Liver (tissue), 9 donors: Measurements from ENCODE around the gene DPYSL4. TPM values are rescaled to one million over a fixed set of nuclear protein-coding genes. Genes with fewer than 3 reads are reported as not detected.

ENCODE experiments used
- DNase-seq: peaks from one replicate; pipeline ENCODE4 v3.0.0-alpha.2; 2017; ENCODE audit warnings: low spot score
- H3K27ac ChIP-seq, 2 donors: one replicate each; pipeline ENCODE4 v1.7.0; 2013; ENCODE audit warnings: inconsistent platforms in 2 of 2, low read length in 2 of 2, control low read depth in 1 of 2, low read depth in 1 of 2, mild to moderate bottlenecking in 1 of 2
- H3K27me3 ChIP-seq, 4 donors: one replicate each; pipeline versions ENCODE4 v1.6.1 to v1.7.0; 2013; ENCODE audit warnings: low read length in 3 of 4, inconsistent platforms in 1 of 4, mild to moderate bottlenecking in 1 of 4, moderate library complexity in 1 of 4; ENCODE audit not compliant: control insufficient read depth in 4 of 4, insufficient read depth in 4 of 4
- H3K36me3 ChIP-seq, 4 donors: one replicate each; pipeline versions ENCODE4 v1.6.1 to v1.7.0; 2013; ENCODE audit warnings: low read length in 3 of 4, mild to moderate bottlenecking in 3 of 4, low read depth in 1 of 4, moderate library complexity in 1 of 4; ENCODE audit not compliant: control insufficient read depth in 4 of 4, insufficient read depth in 3 of 4
- H3K4me1 ChIP-seq, 4 donors: one replicate each; pipeline versions ENCODE4 v1.6.1 to v1.7.0; 2013; ENCODE audit warnings: low read length in 3 of 4, mild to moderate bottlenecking in 3 of 4, moderate library complexity in 1 of 4; ENCODE audit not compliant: control insufficient read depth in 4 of 4, insufficient read depth in 4 of 4
- H3K4me3 ChIP-seq, 3 donors: one replicate each; pipeline versions ENCODE4 v1.6.1 to v1.7.0; 2013; ENCODE audit warnings: low read length in 3 of 3, control low read depth in 1 of 3, low read depth in 1 of 3, mild to moderate bottlenecking in 1 of 3
- H3K9ac ChIP-seq, 2 donors: one replicate each; pipeline ENCODE4 v1.7.0; 2013; ENCODE audit warnings: low read length in 2 of 2, mild to moderate bottlenecking in 2 of 2, moderate library complexity in 2 of 2, control low read depth in 1 of 2, low read depth in 1 of 2
- H3K9me3 ChIP-seq, 4 donors: one replicate each; pipeline versions ENCODE4 v1.6.1 to v1.7.0; 2013; ENCODE audit warnings: low read length in 3 of 4; ENCODE audit not compliant: control insufficient read depth in 4 of 4
- CTCF ChIP-seq: fragments of 150-350 bp; IDR thresholded peaks from 2 replicates; pipeline ENCODE4 v1.5.1; 2017; ENCODE audit warnings: improper control_type of control experiment, low read depth, low read length; ENCODE audit not compliant: missing input control
- EGR1 ChIP-seq, 2 donors: IDR thresholded peaks; 2 replicates each; pipeline ENCODE4 v1.6.1; 2016 to 2018; ENCODE audit warnings: antibody characterized with exemption in 2 of 2, low read depth in 2 of 2
- FOXA1 ChIP-seq: IDR thresholded peaks from 2 replicates; pipeline ENCODE4 v1.6.1; 2016; ENCODE audit warnings: antibody characterized with exemption
- FOXA2 ChIP-seq: IDR thresholded peaks from 2 replicates; pipeline ENCODE4 v1.6.1; 2016; ENCODE audit warnings: antibody characterized with exemption
- GABPA ChIP-seq, 2 donors: IDR thresholded peaks in 1 of 2; conservative IDR thresholded peaks in 1 of 2; 2 replicates each; pipeline ENCODE4 v1.6.1; 2016; ENCODE audit warnings: antibody characterized with exemption in 2 of 2, mild to moderate bottlenecking in 1 of 2, moderate library complexity in 1 of 2
- HNF4A ChIP-seq, 2 donors: conservative IDR thresholded peaks; 2 replicates each; pipeline ENCODE4 v1.6.1; 2016; ENCODE audit warnings: antibody characterized with exemption in 2 of 2, mild to moderate bottlenecking in 2 of 2
- HNF4G ChIP-seq: IDR thresholded peaks from 2 replicates; pipeline ENCODE4 v1.6.1; 2016; ENCODE audit warnings: antibody characterized with exemption
- NR2F2 ChIP-seq: IDR thresholded peaks from 2 replicates; pipeline ENCODE4 v1.6.1; 2016; ENCODE audit warnings: antibody characterized with exemption
- RAD21 ChIP-seq, 2 donors: IDR thresholded peaks; 2 replicates each; pipeline ENCODE4 v1.6.1; 2016; ENCODE audit warnings: antibody characterized with exemption in 2 of 2, mild to moderate bottlenecking in 2 of 2
- RXRA ChIP-seq, 2 donors: IDR thresholded peaks; 2 replicates each; pipeline ENCODE4 v1.6.1; 2017 to 2018; ENCODE audit warnings: antibody characterized with exemption in 2 of 2, mild to moderate bottlenecking in 1 of 2
- TAF1 ChIP-seq: conservative IDR thresholded peaks from 2 replicates; pipeline ENCODE4 v1.6.1; 2016; ENCODE audit warnings: antibody characterized with exemption, mild to moderate bottlenecking
- YY1 ChIP-seq: IDR thresholded peaks from 2 replicates; pipeline ENCODE4 v1.6.1; 2016; ENCODE audit warnings: antibody characterized with exemption, mild to moderate bottlenecking
- ZBTB33 ChIP-seq: IDR thresholded peaks from 2 replicates; pipeline ENCODE4 v1.6.1; 2016; ENCODE audit warnings: antibody characterized with exemption
- WGBS: extraction: QIAGEN DNeasy Blood & Tissue Kit; methylation state at CpG from one replicate; pipeline ENCODE4 v1.1.7; 2013; 5-methylcytosine and 5-hydroxymethylcytosine counted together
- polyA plus RNA-seq, 2 donors: library from polyadenylated mRNA; stranded (reverse) in 1 of 2; unstranded in 1 of 2; fragments of 200-250 nt in 1 of 2; fragments of >200 nt in 1 of 2; fragmentation: Nextera tagmentation in 1 of 2; extraction: Ambion mirVana in 1 of 2; gene quantifications; one replicate each; pipeline versions ENCODE4 v1.2.1 to v1.2.3, GENCODE V29; 2013 to 2015
- total RNA-seq, 2 donors: library from RNA; depleted of rRNA; stranded (reverse); fragments of >200 nt; gene quantifications; one replicate each; pipeline ENCODE4 v1.2.3, GENCODE V29; 2014
- TF ChIP-seq, protein P1 (sequence below): IDR thresholded peaks from 2 replicates; pipeline ENCODE4 v1.6.1; 2016; ENCODE audit warnings: antibody characterized with exemption
- donor health status: healthy.
- donor health status: healthy.
- donor health status: healthy.
- donor health status: healthy.
- donor health status: healthy.

Gene DPYSL4
- total and polyA plus RNA-seq, 4 donors: 0.19 to 2.2 (median 0.26) TPM

DNA sequence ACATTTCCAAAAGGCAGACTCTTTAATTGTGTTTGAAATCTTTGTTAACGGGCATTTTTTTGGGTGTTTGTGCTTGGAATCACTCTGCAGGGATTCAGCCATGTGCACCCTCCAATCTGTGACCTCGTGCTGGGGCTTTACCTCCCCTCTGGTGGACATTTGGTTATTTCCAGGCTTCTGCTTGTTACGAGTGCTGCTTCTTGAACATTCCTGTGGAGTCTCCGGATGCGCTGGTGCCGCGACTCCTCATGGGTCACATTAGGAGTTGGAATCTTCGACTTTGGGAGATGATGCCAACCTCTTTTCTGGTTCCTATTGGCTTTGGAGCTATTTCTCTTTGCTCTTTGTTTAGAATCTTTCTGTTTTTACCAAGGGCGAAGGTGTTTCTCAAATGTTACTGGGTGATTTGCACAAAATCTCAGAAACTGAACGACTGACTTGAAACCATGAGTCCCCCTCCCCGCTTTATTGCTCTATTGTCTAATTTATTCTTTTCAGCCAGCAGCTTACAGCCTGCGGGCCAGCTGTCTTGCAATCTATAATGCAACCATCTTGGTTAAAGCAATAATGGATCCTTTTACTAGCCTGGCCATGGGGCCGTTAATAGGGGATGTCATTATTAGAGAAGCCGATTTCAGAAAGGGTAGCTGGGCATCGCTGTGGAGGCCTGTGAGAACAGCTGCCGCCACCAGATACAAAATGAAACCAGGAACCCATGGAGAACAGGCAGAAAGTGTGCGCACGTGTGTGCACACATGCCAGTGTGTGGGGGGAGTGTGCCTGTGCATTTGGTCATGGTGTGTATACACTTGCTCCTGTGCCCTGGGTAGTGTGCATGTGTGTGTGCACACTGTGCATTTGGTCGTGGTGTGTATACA is 9.9 kb upstream of the DPYSL4 start:
- H3K4me1 ChIP-seq: no peaks in the 10 kb centered on the region
- DNase-seq: no peak
- no peak overlapping the region for H3K9ac ChIP-seq
- 68% methylated on average over 19 of the region's 19 CpGs for WGBS
- H3K9me3 ChIP-seq: no peaks in the 10 kb centered on the region
- no peak overlapping the region for H3K4me3 ChIP-seq
- no peak overlapping the region for H3K27ac ChIP-seq
- H3K27me3 ChIP-seq: peaks cover 0 to 9% (median 5%) of the 10 kb centered on the region in 4 donors
- no peaks in the 10 kb centered on the region for H3K36me3 ChIP-seq
- no peak for TF ChIP-seq HNF4G
- TF ChIP-seq FOXA1: no peak
- TF ChIP-seq FOXA2: no peak
- TF ChIP-seq YY1: no peak
- TF ChIP-seq NR2F2: no peak
- TF ChIP-seq RXRA (IDR thresholded peaks at IDR 0.05): no peak
- TF ChIP-seq ZBTB33: no peak
- no peak for TF ChIP-seq CTCF
- no peak for TF ChIP-seq GABPA (IDR thresholded peaks at IDR 0.05 in 1 of 2, conservative IDR thresholded peaks at IDR 0.05 in 1 of 2)
- no peak for TF ChIP-seq EGR1 (IDR thresholded peaks at IDR 0.05; ENCODE audit: low read depth in 2 of 2)
- TF ChIP-seq, protein P1, sequence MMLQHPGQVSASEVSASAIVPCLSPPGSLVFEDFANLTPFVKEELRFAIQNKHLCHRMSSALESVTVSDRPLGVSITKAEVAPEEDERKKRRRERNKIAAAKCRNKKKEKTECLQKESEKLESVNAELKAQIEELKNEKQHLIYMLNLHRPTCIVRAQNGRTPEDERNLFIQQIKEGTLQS: no peak
- no peak for TF ChIP-seq RAD21 (IDR thresholded peaks at IDR 0.05)

GRCh38 chr10:132178046-132178445 is 8.7 kb upstream of the DPYSL4 start:
- whole genome bisulfite sequencing: 72% methylated on average over 6 of the region's 6 CpGs
- Histone ChIP-seq H3K4me3 (no peak overlapping the region), H3K27ac (no peak overlapping the region), H3K36me3 (no peaks in the 10 kb centered on the region), H3K27me3 (peaks cover 0 to 9% (median 5%) of the 10 kb centered on the region in 4 donors), H3K9me3 (no peaks in the 10 kb centered on the region), H3K4me1 (peaks cover 0 to 8% (median 6%) of the 10 kb centered on the region in 4 donors), H3K9ac (no peak overlapping the region)
- TF ChIP-seq FOXA1 (no peak), TAF1 (no peak), HNF4A (conservative IDR thresholded peaks at IDR 0.05) (no peak), NR2F2 (no peak)
- DNase-seq: no peak
